Measurements from ENCODE around the gene SORCS2. TPM values are rescaled to one million over a fixed set of nuclear protein-coding genes. Genes with fewer than 3 reads are reported as not detected.
A peak's percentile ranks its signal among the peaks of the same experiment; 100 is the strongest.

Gene SORCS2
- total and polyA plus RNA-seq, 2 of the 4 experiments (the other 2 are of a cell fraction) = 0.36 to 0.62 TPM

DNA sequence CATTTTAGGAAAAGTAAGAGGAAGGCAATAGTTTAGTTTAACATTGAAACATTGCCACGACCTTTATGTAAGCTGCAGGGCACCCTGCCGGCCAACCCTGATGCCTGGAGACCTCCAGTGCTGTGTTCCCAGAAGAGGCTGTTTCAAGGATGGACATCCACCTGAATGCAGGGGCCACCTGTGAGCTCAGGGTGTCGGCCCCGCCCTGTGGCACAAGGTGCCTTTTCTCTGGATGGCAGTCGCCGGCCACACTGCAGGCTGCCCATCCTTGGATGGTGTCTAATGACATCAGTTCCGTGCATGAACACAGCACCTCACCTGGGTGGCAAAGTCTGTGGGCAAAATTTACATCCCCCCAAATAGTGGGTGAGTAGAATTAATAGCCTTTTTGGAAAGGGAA, 567.3 kb downstream of the SORCS2 start:
- DNase-seq = no peak
- Histone ChIP-seq H3K9me1 (ENCODE audit: insufficient read depth, low read length) (peaks cover 10% of the 10 kb centered on the region; the same call in 1 of the 2 replicates), H3K36me3 (ENCODE audit: control insufficient read depth, insufficient read depth, low read length) (peaks cover 64% of the 10 kb centered on the region), H3K14ac (replicated peaks; ENCODE audit: low read depth, low read length) (no peak overlapping the region), H3K79me1 (ENCODE audit: low read depth in 1 of 2, low read length in 2 of 2) (peaks cover 19 to 48% of the 10 kb centered on the region in 2 experiments; a peak in 2 of 4 replicates), H3K4me1 (ENCODE audit: control insufficient read depth, insufficient read depth, low read length) (peaks cover 4% of the 10 kb centered on the region), H4K8ac (ENCODE audit: low read depth in 2 of 2, low read length in 2 of 2) (no peak overlapping the region), H3K27me3 (ENCODE audit: control insufficient read depth, insufficient read depth, low read length) (no peaks in the 10 kb centered on the region), H2BK20ac (ENCODE audit: low read depth, low read length) (no peak overlapping the region), H4K5ac (ENCODE audit: low read depth, low read length) (no peak overlapping the region), H3K9me3 (ENCODE audit: control insufficient read depth, insufficient read depth, low read length) (no peaks in the 10 kb centered on the region), H3K23ac (ENCODE audit: low read depth, low read length) (no peak overlapping the region), H2BK120ac (ENCODE audit: low read depth, low read length) (no peak overlapping the region), H2AFZ (replicated peaks; ENCODE audit: low read length, poor library complexity) (no peak overlapping the region), H4K91ac (ENCODE audit: insufficient read depth, low read depth, low read length) (no peak overlapping the region), H2BK15ac (ENCODE audit: low read depth, low read length) (no peak overlapping the region), H3K4me2 (ENCODE audit: low read depth, low read length) (no peak overlapping the region), H3K4ac (ENCODE audit: low read depth, low read length) (no peak overlapping the region), H2AK5ac (ENCODE audit: low read depth, low read length) (no peak overlapping the region), H4K20me1 (ENCODE audit: insufficient read depth, low read length) (peaks cover 50% of the 10 kb centered on the region), H3K56ac (ENCODE audit: extremely low read depth, insufficient read depth, low read length) (no peak overlapping the region), H2BK5ac (ENCODE audit: low read depth, low read length, poor library complexity, severe bottlenecking) (no peak overlapping the region), H2AK9ac (replicated peaks; ENCODE audit: low read depth, low read length, poor library complexity) (peak overlapping the region; percentile 21), H3K27ac (ENCODE audit: insufficient read depth, low read length) (no peak overlapping the region), H3K4me3 (ENCODE audit: insufficient read depth, low read depth, low read length) (no peak overlapping the region), H3K9ac (ENCODE audit: low read depth, low read length) (no peak overlapping the region), H3K18ac (ENCODE audit: low read depth, low read length) (no peak overlapping the region)
- 86% methylated on average over 3 of the region's 7 CpGs; no CpG with 5 or more reads in 1 of the 2 experiments for WGBS, 2 experiments (ENCODE audit: extremely low coverage in 2 of 2, insufficient read length in 1 of 2)
- dilution Hi-C loops (cut with HindIII; ENCODE audit: low sequenced_read_pairs, unreplicated experiment) = no loop called here
- ChIA-PET POLR2A (ENCODE audit: unreplicated experiment) (no interaction called here), CTCF (no interaction called here)
- in situ Hi-C loops (cut with MboI; ENCODE audit: low sequenced_read_pairs) = loop anchor here (10.0 kb wide), 1 partner anchor 225 kb away; no protein-coding TSS in a partner anchor
- intact Hi-C loops (cut with micrococcal nuclease) = no loop called here
- BruUV-seq (replicated peaks) = no TSS peak
- no peak for TF ChIP-seq BHLHE40 (IDR thresholded peaks at IDR 0.05; ENCODE audit: low read depth, low read length)
- no peak for TF ChIP-seq MAFK (IDR thresholded peaks at IDR 0.05; ENCODE audit: low read depth, low read length)
- no peak for ATAC-seq (ENCODE audit: low read depth)
